ENCODE measurements around the gene FNBP1. TPM values are rescaled to one million over a fixed set of nuclear protein-coding genes. Genes with fewer than 3 reads are reported as not detected.
A peak's percentile ranks its signal among the peaks of the same experiment; 100 is the strongest.

The FNBP1 gene
- total and polyA plus RNA-seq, 2 experiments from 2014 or later: 17.8 to 22.6 TPM

- Histone ChIP-seq H4K20me1 (ENCODE audit: insufficient read depth) (peaks cover 8% of the 10 kb centered on the region; the same call in 1 of the 2 replicates), H3F3A (ENCODE audit: insufficient read depth) (peaks cover 26% of the 10 kb centered on the region), H3K9ac (no peak overlapping the region; the same call in 1 of the 2 replicates), H3K9me2 (ENCODE audit: insufficient read depth) (no peaks in the 10 kb centered on the region), H3K4me2 (ENCODE audit: unreplicated experiment) (peak overlapping the region; percentile 43), H3K4me3 (no peak overlapping the region), H3K27ac (no peak overlapping the region; the same call in 1 of the 2 replicates), H3K9me3 (ENCODE audit: low read depth) (no peaks in the 10 kb centered on the region), H3K27me3 (replicated peaks; ENCODE audit: insufficient read depth) (no peaks in the 10 kb centered on the region), H3K4me1 (ENCODE audit: insufficient read depth) (peaks cover 24% of the 10 kb centered on the region), H3K79me2 (ENCODE audit: insufficient read depth) (peaks cover 91% of the 10 kb centered on the region), H2AFZ (no peak overlapping the region), H3K36me3 (ENCODE audit: low read depth) (no peaks in the 10 kb centered on the region)
- in situ Hi-C loops (cut with MboI): no loop called here
- DNase-seq: peak; percentile 75
- TF ChIP-seq EZH2 (IDR thresholded peaks at IDR 0.05; ENCODE audit: insufficient read depth, poor library complexity, severe bottlenecking) (no peak), EZH2phosphoT487 (IDR thresholded peaks at IDR 0.05; ENCODE audit: insufficient read depth, low read depth) (no peak)
Measured at GRCh38 chr9:130036099-130036498, 6.9 kb downstream of the FNBP1 start.

GRCh38 chr9:130034570-130034969 lies 8.4 kb downstream of the FNBP1 start:
- Histone ChIP-seq H3K4me2 (ENCODE audit: unreplicated experiment) (peak overlapping the region; percentile 56), H3K36me3 (ENCODE audit: low read depth) (no peaks in the 10 kb centered on the region)

GRCh38 chr9:130030651-130031127 lies 12.3 kb downstream of the FNBP1 start:
- Histone ChIP-seq H4K20me1 (ENCODE audit: insufficient read depth) (0 out of 2 replicates have a peak, but pooled peaks cover 5% of the 10 kb centered on the region), H2AFZ (no peak overlapping the region), H3K79me2 (ENCODE audit: insufficient read depth) (peaks cover 92% of the 10 kb centered on the region), H3K27me3 (replicated peaks; ENCODE audit: insufficient read depth) (no peaks in the 10 kb centered on the region), H3K4me1 (ENCODE audit: insufficient read depth) (peaks cover 16% of the 10 kb centered on the region), H3F3A (ENCODE audit: insufficient read depth) (peaks cover 15% of the 10 kb centered on the region), H3K9me2 (ENCODE audit: insufficient read depth) (no peaks in the 10 kb centered on the region), H3K9me3 (ENCODE audit: low read depth) (no peaks in the 10 kb centered on the region), H3K27ac (no peak overlapping the region), H3K9ac (no peak overlapping the region), H3K36me3 (ENCODE audit: low read depth) (no peaks in the 10 kb centered on the region), H3K4me3 (no peak overlapping the region), H3K4me2 (ENCODE audit: unreplicated experiment) (no peak overlapping the region)
- TF ChIP-seq EZH2phosphoT487 (IDR thresholded peaks at IDR 0.05; ENCODE audit: insufficient read depth, low read depth): no peak
- TF ChIP-seq EZH2 (IDR thresholded peaks at IDR 0.05; ENCODE audit: insufficient read depth, poor library complexity, severe bottlenecking): no peak
- DNase-seq: no peak
- 65 to 80% methylated on average over 3 of the region's 3 CpGs for WGBS, 2 experiments (ENCODE audit: low coverage in 1 of 2, low lambda C conversion rate in 2 of 2, missing lambda C conversion rate in 2 of 2)
- in situ Hi-C loops (cut with MboI): no loop called here

More at GRCh38 chr9:130034570-130034969, 8.4 kb downstream of the FNBP1 start:
- no peak overlapping the region for H3K9ac ChIP-seq
- DNase-seq: peak; percentile 92
- H3K9me2 ChIP-seq (ENCODE audit: insufficient read depth): no peaks in the 10 kb centered on the region
- no peak overlapping the region for H2AFZ ChIP-seq
- 0 out of 2 replicates have a peak overlapping the region, but pooled peaks have one; percentile 17 for H3K4me3 ChIP-seq
- H3K4me1 ChIP-seq (ENCODE audit: insufficient read depth): peaks cover 20% of the 10 kb centered on the region
- H3F3A ChIP-seq (ENCODE audit: insufficient read depth): peaks cover 24% of the 10 kb centered on the region
- in situ Hi-C loops (cut with MboI): no loop called here
- no peaks in the 10 kb centered on the region for H3K27me3 ChIP-seq (replicated peaks; ENCODE audit: insufficient read depth)
- TF ChIP-seq EZH2 (IDR thresholded peaks at IDR 0.05; ENCODE audit: insufficient read depth, poor library complexity, severe bottlenecking) (no peak), EZH2phosphoT487 (IDR thresholded peaks at IDR 0.05; ENCODE audit: insufficient read depth, low read depth) (no peak)
- 0 to 5% methylated on average over 1 of the region's 1 CpG for WGBS, 2 experiments (ENCODE audit: low coverage in 1 of 2, low lambda C conversion rate in 2 of 2, missing lambda C conversion rate in 2 of 2)
- peaks cover 91% of the 10 kb centered on the region for H3K79me2 ChIP-seq (ENCODE audit: insufficient read depth)
- H3K27ac ChIP-seq: peak overlapping the region; percentile 16; the same call in 1 of the 2 replicates
- H4K20me1 ChIP-seq (ENCODE audit: insufficient read depth): 0 out of 2 replicates have a peak, but pooled peaks cover 5% of the 10 kb centered on the region
- H3K9me3 ChIP-seq (ENCODE audit: low read depth): no peaks in the 10 kb centered on the region

- Histone ChIP-seq H3F3A (ENCODE audit: insufficient read depth) (peaks cover 8% of the 10 kb centered on the region), H4K20me1 (ENCODE audit: insufficient read depth) (0 out of 2 replicates have a peak, but pooled peaks cover 5% of the 10 kb centered on the region), H3K4me1 (ENCODE audit: insufficient read depth) (peaks cover 18% of the 10 kb centered on the region), H3K9me3 (ENCODE audit: low read depth) (no peaks in the 10 kb centered on the region), H3K9me2 (ENCODE audit: insufficient read depth) (no peaks in the 10 kb centered on the region), H3K4me3 (no peak overlapping the region), H3K36me3 (ENCODE audit: low read depth) (no peaks in the 10 kb centered on the region), H3K4me2 (ENCODE audit: unreplicated experiment) (no peak overlapping the region), H3K27me3 (replicated peaks; ENCODE audit: insufficient read depth) (no peaks in the 10 kb centered on the region), H3K27ac (no peak overlapping the region), H3K9ac (no peak overlapping the region), H2AFZ (no peak overlapping the region), H3K79me2 (ENCODE audit: insufficient read depth) (peaks cover 95% of the 10 kb centered on the region)
- TF ChIP-seq EZH2phosphoT487 (IDR thresholded peaks at IDR 0.05; ENCODE audit: insufficient read depth, low read depth): no peak
- TF ChIP-seq EZH2 (IDR thresholded peaks at IDR 0.05; ENCODE audit: insufficient read depth, poor library complexity, severe bottlenecking): no peak
- 91 to 92% methylated on average over 10 of the region's 10 CpGs for WGBS, 2 experiments (ENCODE audit: low coverage in 1 of 2, low lambda C conversion rate in 2 of 2, missing lambda C conversion rate in 2 of 2)
- in situ Hi-C loops (cut with MboI): no loop called here
- no peak for DNase-seq
Measured at GRCh38 chr9:130029223-130029973, 13.6 kb downstream of the FNBP1 start.

All from GM23248 (cell line).